Heart left ventricle (tissue), 16 donors: ENCODE results near the gene NUDC. TPM values are rescaled to one million over a fixed set of nuclear protein-coding genes. Genes with fewer than 3 reads are reported as not detected.

ENCODE experiments used
- ATAC-seq, 4 donors: fragments of 200-7000 bp; cut with Tn5 transposase; one replicate each; pipeline ENCODE4 v1.9.1; 2020 to 2022; ENCODE audit warnings: moderate library complexity in 4 of 4, mild to moderate bottlenecking in 3 of 4, moderate number of reproducible peaks in 1 of 4
- DNase-seq, 5 donors: peaks; one replicate each; pipeline ENCODE4 v3.0.0-alpha.2; 2020
- H3K27ac ChIP-seq, 12 donors: fragments of 200-600 bp; sonication (generic) in 4 of 12; one replicate each; pipeline versions ENCODE4 v1.5.0 to v1.8.0; 2016 to 2022; ENCODE audit warnings: mild to moderate bottlenecking in 2 of 12
- H3K27me3 ChIP-seq, 9 donors: fragments of 200-600 bp; sonication (generic) in 2 of 9; one replicate each; pipeline versions ENCODE4 v1.5.1 to v1.8.0; 2016 to 2022; ENCODE audit warnings: mild to moderate bottlenecking in 3 of 9
- H3K36me3 ChIP-seq, 9 donors: fragments of 200-600 bp; sonication (generic) in 2 of 9; one replicate each; pipeline versions ENCODE4 v1.5.0 to v1.8.0; 2018 to 2022; ENCODE audit warnings: mild to moderate bottlenecking in 2 of 9
- H3K4me1 ChIP-seq, 12 donors: fragments of 200-600 bp; sonication (generic) in 4 of 12; one replicate each; pipeline versions ENCODE4 v1.5.0 to v1.8.0; 2016 to 2022; ENCODE audit warnings: mild to moderate bottlenecking in 3 of 12
- H3K4me3 ChIP-seq, 12 donors: fragments of 200-600 bp; sonication (generic) in 4 of 12; one replicate each; pipeline versions ENCODE4 v1.5.0 to v1.8.0; 2017 to 2022; ENCODE audit warnings: mild to moderate bottlenecking in 9 of 12, moderate library complexity in 4 of 12
- H3K9me3 ChIP-seq, 12 donors: fragments of 200-600 bp; sonication (generic) in 4 of 12; one replicate each; pipeline versions ENCODE4 v1.5.0 to v1.8.0; 2016 to 2022; ENCODE audit warnings: mild to moderate bottlenecking in 1 of 12
- CTCF ChIP-seq, 12 donors: fragments of 200-600 bp; sonication (generic) in 4 of 12; IDR thresholded peaks; one replicate each; pipeline versions ENCODE4 v1.5.0 to v1.8.0; 2018 to 2022; ENCODE audit warnings: antibody characterized with exemption in 12 of 12, mild to moderate bottlenecking in 5 of 12
- POLR2A ChIP-seq, 2 donors: fragments of 450-650 bp; IDR thresholded peaks; one replicate each; pipeline ENCODE4 v1.6.1; 2017; ENCODE audit warnings: antibody characterized with exemption in 2 of 2, mild to moderate bottlenecking in 2 of 2, moderate library complexity in 2 of 2
- WGBS, 4 donors: extraction: QIAGEN DNeasy Blood & Tissue Kit in 2 of 4; methylation state at CpG; one replicate each; pipeline versions ENCODE4 v1.1.5 to v1.1.7; 2013 to 2018; 5-methylcytosine and 5-hydroxymethylcytosine counted together
- intact Hi-C, 10 donors: fragments of 100-400 bp; cut with DNase I; formaldehyde crosslinking; loops; one replicate each; pipeline versions ENCODE4 v1.11.1 to v1.14.2; 2022
- polyA plus RNA-seq, 2 donors: library from polyadenylated mRNA; stranded (reverse); fragments of 200-250 nt; gene quantifications; one replicate each; pipeline ENCODE4 v1.2.3, GENCODE V29; 2013
- total RNA-seq, 9 donors: library from RNA; depleted of rRNA in 2 of 9; stranded (reverse); fragments of >200 nt in 2 of 9; fragmentation: NEBNext Ultra II Directional in 3 of 9; extraction: Animal tissue kit (Norgen Biotek cat#: 25700) in 3 of 9; gene quantifications; one replicate each; pipeline versions ENCODE4 v1.1.0 to v1.2.4, GENCODE V29; 2016 to 2023
- donor health status: ischemic (EF 13 %, LVEDD 7.1; RV severe dilation, severe dysfunction).
- donor health status: healthy with polysubstance abuse.
- donor health status: DM: no; HTN: yes; CAD: no.
- donor health status: DM: no; HTN: no; CAD: no.
- donor health status: ischemic (EF 25% LVEDD 6.9; RV normal size, moderate dysfunction).
- donor health status: ischemic (EF 25% LVEDD 5.7; RV mildly dilated, moderate dysfunction).
- donor health status: healthy.
- donor health status: DM: yes; HTN: yes; CAD: no.
- donor health status: ischemic (EF 35%, LVEDD 5.7; RV mildly dilated, moderate dysfunction).
- donor health status: nonischemic (EF 11% LVEDD 7.7; RV severe dilation, severe dysfunction).
- donor health status: DM: yes; HTN: yes; CAD: no.
- donor health status: PGD.
- donor health status: ischemic (EF 29% LVEDD 5.4; RV normal size, mild dysfunction).
- donor health status: nonischemic (EF 23%, LVEDD 6.1; RV moderate dilation, normal function).

Gene NUDC
- total and polyA plus RNA-seq, 11 donors = 53.6 to 99.6 (median 60.8) TPM

- intact Hi-C loops = loop anchor here in 1 of 10 donors (2.0 kb wide), 1 partner anchor 13 kb away; no protein-coding TSS in a partner anchor
- no peak overlapping the region for H3K4me3 ChIP-seq
- no peak for DNase-seq
- TF ChIP-seq POLR2A (IDR thresholded peaks at IDR 0.05) (no peak), CTCF (IDR thresholded peaks at IDR 0.05) (no peak)
- H3K27ac ChIP-seq = no peak overlapping the region
- no peaks in the 10 kb centered on the region for H3K9me3 ChIP-seq
- H3K4me1 ChIP-seq = peaks cover 0 to 25% (median 17%) of the 10 kb centered on the region in 12 donors
- H3K36me3 ChIP-seq = peaks cover 0 to 55% (median 49%) of the 10 kb centered on the region in 9 donors
- H3K27me3 ChIP-seq = no peaks in the 10 kb centered on the region
- WGBS, 4 donors = 77 to 97% (median 95%) methylated on average over 3 of the region's 3 CpGs
- ATAC-seq = no peak
Observed at GRCh38 chr1:26923711-26924110, 2.2 kb downstream of the NUDC start.

GRCh38 chr1:26932531-26932930 is 11.0 kb downstream of the NUDC start:
- peaks cover 0 to 84% (median 71%) of the 10 kb centered on the region in 9 donors for H3K36me3 ChIP-seq
- ATAC-seq = no peak
- intact Hi-C loops = no loop called here
- no peaks in the 10 kb centered on the region for H3K9me3 ChIP-seq
- WGBS, 4 donors = 89 to 90% (median 90%) methylated on average over 3 of the region's 3 CpGs
- no peak for DNase-seq
- peaks cover 0 to 6% (median 2%) of the 10 kb centered on the region in 12 donors for H3K4me1 ChIP-seq
- H3K27ac ChIP-seq = no peak overlapping the region
- no peak overlapping the region for H3K4me3 ChIP-seq
- H3K27me3 ChIP-seq = no peaks in the 10 kb centered on the region
- TF ChIP-seq POLR2A (IDR thresholded peaks at IDR 0.05) = no peak
- no peak for TF ChIP-seq CTCF (IDR thresholded peaks at IDR 0.05)

GRCh38 chr1:26936823-26937222 is 15.3 kb downstream of the NUDC start:
- no peak for TF ChIP-seq CTCF (IDR thresholded peaks at IDR 0.05)
- TF ChIP-seq POLR2A (IDR thresholded peaks at IDR 0.05) = no peak
- no peaks in the 10 kb centered on the region for H3K9me3 ChIP-seq
- H3K4me3 ChIP-seq = no peak overlapping the region
- peaks cover 0 to 40% (median 12%) of the 10 kb centered on the region in 12 donors for H3K4me1 ChIP-seq
- 85 to 88% (median 87%) methylated on average over 6 of the region's 6 CpGs for WGBS, 4 donors
- no peak for DNase-seq
- peaks cover 0 to 64% (median 44%) of the 10 kb centered on the region in 9 donors for H3K36me3 ChIP-seq
- no peaks in the 10 kb centered on the region for H3K27me3 ChIP-seq
- no peak for ATAC-seq
- no peak overlapping the region for H3K27ac ChIP-seq
- intact Hi-C loops = loop anchor here in 1 of 10 donors (2.0 kb wide), 1 partner anchor 14 kb away; no protein-coding TSS in a partner anchor

- Histone ChIP-seq H3K4me1 (peaks cover 0 to 40% (median 11%) of the 10 kb centered on the region in 12 donors), H3K9me3 (no peaks in the 10 kb centered on the region), H3K27me3 (no peaks in the 10 kb centered on the region), H3K27ac (peak overlapping the region in 11 of 12 donors; percentile 8 to 75 (median 68)), H3K4me3 (no peak overlapping the region), H3K36me3 (peaks cover 0 to 65% (median 46%) of the 10 kb centered on the region in 9 donors)
- DNase-seq = peak in 4 of 5 donors; percentile 31 to 62 (median 37)
- TF ChIP-seq CTCF (IDR thresholded peaks at IDR 0.05) (no peak), POLR2A (IDR thresholded peaks at IDR 0.05) (no peak)
- 51 to 71% (median 67%) methylated on average over 4 of the region's 4 CpGs for WGBS, 4 donors
- ATAC-seq = peak; percentile 62 to 82 (median 72)
- intact Hi-C loops = no loop called here
Observed at GRCh38 chr1:26938004-26938658, 16.6 kb downstream of the NUDC start.
